Neutrophil (primary cell): ENCODE measurements around the gene JMJD6.
A peak's percentile ranks its signal among the peaks of the same experiment; 100 is the strongest.

Source experiments
- H3K27ac ChIP-seq: fragments of 200-600 bp; sonication (generic); 2 replicates; pipeline ENCODE4 v1.5.1; 2016; ENCODE audit warnings: mild to moderate bottlenecking, moderate library complexity
- H3K27me3 ChIP-seq: fragments of 200-600 bp; sonication (generic); 2 replicates; pipeline ENCODE4 v1.6.0; 2016; ENCODE audit warnings: mild to moderate bottlenecking
- H3K36me3 ChIP-seq: fragments of 200-600 bp; sonication (generic); 2 replicates; pipeline ENCODE4 v1.5.1; 2017
- H3K4me1 ChIP-seq, 2 experiments: fragments of 200-600 bp in 1 of 2; sonication (generic) in 1 of 2; 1 replicate in 1 of 2; 2 replicates in 1 of 2; pipeline versions ENCODE4 v1.5.1 to v1.6.1; 2013 to 2016; ENCODE audit warnings: low read depth in 1 of 2, low read length in 1 of 2, mild to moderate bottlenecking in 1 of 2, moderate library complexity in 1 of 2; ENCODE audit not compliant: control insufficient read depth in 1 of 2, insufficient read depth in 1 of 2
- H3K4me3 ChIP-seq, 2 experiments: fragments of 200-600 bp in 1 of 2; sonication (generic) in 1 of 2; 1 replicate in 1 of 2; 2 replicates in 1 of 2; pipeline ENCODE4 v1.5.1; 2013 to 2016; ENCODE audit warnings: low read depth in 1 of 2, low read length in 1 of 2, mild to moderate bottlenecking in 1 of 2, moderate library complexity in 1 of 2
- H3K9me3 ChIP-seq: fragments of 200-600 bp; sonication (generic); 2 replicates; pipeline ENCODE4 v1.5.1; 2016
- CTCF ChIP-seq: fragments of 200-600 bp; sonication (generic); IDR thresholded peaks from 2 replicates; pipeline ENCODE4 v1.5.1; 2016; ENCODE audit warnings: antibody characterized with exemption

JMJD6 gene

GRCh38 chr17:76683011-76683755, 43.2 kb downstream of the JMJD6 start:
- Histone ChIP-seq H3K27ac (no peak overlapping the region), H3K4me1 (peaks cover 7 to 11% of the 10 kb centered on the region in 2 experiments), H3K27me3 (no peaks in the 10 kb centered on the region), H3K9me3 (no peaks in the 10 kb centered on the region), H3K4me3 (no peak overlapping the region), H3K36me3 (no peaks in the 10 kb centered on the region)
- no peak for TF ChIP-seq CTCF

DNA sequence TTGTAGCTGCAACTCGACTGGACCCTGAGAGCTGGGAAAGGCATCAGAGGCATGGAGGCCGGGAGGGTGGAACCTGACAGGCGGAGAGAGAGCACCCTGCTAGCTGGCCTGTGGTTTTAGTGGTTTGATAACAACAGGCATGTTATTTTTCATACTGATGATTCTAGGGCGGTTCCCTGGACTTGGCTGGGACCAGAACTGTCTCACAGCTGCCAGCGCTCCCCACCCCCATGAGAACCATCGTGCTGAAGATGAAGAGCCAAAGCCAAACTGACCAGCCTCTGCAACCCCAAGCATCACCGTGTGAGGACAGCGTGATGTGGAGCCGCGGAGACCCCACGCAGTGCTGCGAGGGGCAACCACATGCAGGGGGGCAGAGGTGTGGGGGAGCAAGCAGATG, 44.1 kb downstream of the JMJD6 start:
- H3K36me3 ChIP-seq: no peaks in the 10 kb centered on the region
- TF ChIP-seq CTCF: no peak
- peaks cover 7 to 11% of the 10 kb centered on the region in 2 experiments for H3K4me1 ChIP-seq

GRCh38 chr17:76681222-76682137, 44.9 kb downstream of the JMJD6 start:
- H3K27ac ChIP-seq: no peak overlapping the region
- H3K9me3 ChIP-seq: no peaks in the 10 kb centered on the region
- H3K27me3 ChIP-seq: no peaks in the 10 kb centered on the region
- peaks cover 7 to 11% of the 10 kb centered on the region in 2 experiments for H3K4me1 ChIP-seq
- TF ChIP-seq CTCF: peak; percentile 61
- no peak overlapping the region for H3K4me3 ChIP-seq
- no peaks in the 10 kb centered on the region for H3K36me3 ChIP-seq

More for the DNA sequence above, 44.1 kb downstream of the JMJD6 start:
- Histone ChIP-seq H3K27ac (no peak overlapping the region), H3K9me3 (no peaks in the 10 kb centered on the region), H3K4me3 (no peak overlapping the region), H3K27me3 (no peaks in the 10 kb centered on the region)

- H3K4me1 ChIP-seq: peaks cover 7 to 11% of the 10 kb centered on the region in 2 experiments
- no peak overlapping the region for H3K4me3 ChIP-seq
- no peaks in the 10 kb centered on the region for H3K27me3 ChIP-seq
- no peaks in the 10 kb centered on the region for H3K9me3 ChIP-seq
- H3K27ac ChIP-seq: no peak overlapping the region
- H3K36me3 ChIP-seq: no peaks in the 10 kb centered on the region
- TF ChIP-seq CTCF: no peak
These were observed 47.2 kb downstream of the JMJD6 start for GRCh38 chr17:76679239-76679638.

DNA sequence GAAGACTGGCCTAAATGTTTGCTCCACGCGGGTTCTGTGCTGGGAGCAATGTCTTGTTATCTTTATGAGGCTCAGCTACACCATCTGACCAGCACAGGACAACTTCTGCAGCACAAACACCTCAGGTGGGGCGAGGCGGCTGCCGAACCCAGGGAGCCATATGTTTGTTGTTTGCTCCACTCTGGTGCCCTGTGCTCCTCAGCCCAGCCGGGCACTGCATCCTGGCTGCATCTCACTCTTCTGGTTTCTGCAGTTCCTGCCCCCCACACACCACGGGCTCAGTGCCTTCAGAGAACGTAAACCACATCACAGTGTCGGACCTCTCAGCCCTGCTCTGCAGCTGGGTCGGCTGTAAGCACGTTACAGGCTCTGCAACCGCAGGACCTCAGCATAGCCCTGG, 48.1 kb downstream of the JMJD6 start:
- H3K4me3 ChIP-seq: no peak overlapping the region
- no peak overlapping the region for H3K27ac ChIP-seq
- no peaks in the 10 kb centered on the region for H3K36me3 ChIP-seq
- no peak for TF ChIP-seq CTCF
- H3K9me3 ChIP-seq: no peaks in the 10 kb centered on the region
- peaks cover 7 to 11% of the 10 kb centered on the region in 2 experiments for H3K4me1 ChIP-seq
- H3K27me3 ChIP-seq: no peaks in the 10 kb centered on the region
